ENCODE measurements around the gene PTPRB.

Gene PTPRB

GRCh38 chr12:70637303-70638085 is at the start of gene PTPRB:
PTPRB (minus strand) TSS chr12:70637429; CDS start chr12:70637395, 34 bp downstream.
- Histone ChIP-seq H3K27me3 (ENCODE audit: insufficient read depth, low read depth) (no peaks in the 10 kb centered on the region), H3K9ac (no peak within 1 kb of the TSS), H3K27ac (no peak within 1 kb of the TSS), H4K20me1 (ENCODE audit: insufficient read depth) (no peaks in the 10 kb centered on the region), H3K79me2 (ENCODE audit: insufficient read depth, low read depth) (no peaks in the 10 kb centered on the region), H3K36me3 (ENCODE audit: insufficient read depth) (no peaks in the 10 kb centered on the region), H2AFZ (ENCODE audit: low read depth) (no peak within 1 kb of the TSS), H3K4me3 (IDR thresholded peaks at IDR 0.05; ENCODE audit: insufficient read depth, low read depth, low read length) (no peak within 1 kb of the TSS), H3K4me1 (ENCODE audit: low read depth, poor library complexity, severe bottlenecking) (no peaks in the 10 kb centered on the region), H3K4me2 (no peak within 1 kb of the TSS)
- TF ChIP-seq, protein P1, sequence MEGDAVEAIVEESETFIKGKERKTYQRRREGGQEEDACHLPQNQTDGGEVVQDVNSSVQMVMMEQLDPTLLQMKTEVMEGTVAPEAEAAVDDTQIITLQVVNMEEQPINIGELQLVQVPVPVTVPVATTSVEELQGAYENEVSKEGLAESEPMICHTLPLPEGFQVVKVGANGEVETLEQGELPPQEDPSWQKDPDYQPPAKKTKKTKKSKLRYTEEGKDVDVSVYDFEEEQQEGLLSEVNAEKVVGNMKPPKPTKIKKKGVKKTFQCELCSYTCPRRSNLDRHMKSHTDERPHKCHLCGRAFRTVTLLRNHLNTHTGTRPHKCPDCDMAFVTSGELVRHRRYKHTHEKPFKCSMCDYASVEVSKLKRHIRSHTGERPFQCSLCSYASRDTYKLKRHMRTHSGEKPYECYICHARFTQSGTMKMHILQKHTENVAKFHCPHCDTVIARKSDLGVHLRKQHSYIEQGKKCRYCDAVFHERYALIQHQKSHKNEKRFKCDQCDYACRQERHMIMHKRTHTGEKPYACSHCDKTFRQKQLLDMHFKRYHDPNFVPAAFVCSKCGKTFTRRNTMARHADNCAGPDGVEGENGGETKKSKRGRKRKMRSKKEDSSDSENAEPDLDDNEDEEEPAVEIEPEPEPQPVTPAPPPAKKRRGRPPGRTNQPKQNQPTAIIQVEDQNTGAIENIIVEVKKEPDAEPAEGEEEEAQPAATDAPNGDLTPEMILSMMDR (conservative IDR thresholded peaks at IDR 0.05; ENCODE audit: low read depth, low read length): no peak

DNA sequence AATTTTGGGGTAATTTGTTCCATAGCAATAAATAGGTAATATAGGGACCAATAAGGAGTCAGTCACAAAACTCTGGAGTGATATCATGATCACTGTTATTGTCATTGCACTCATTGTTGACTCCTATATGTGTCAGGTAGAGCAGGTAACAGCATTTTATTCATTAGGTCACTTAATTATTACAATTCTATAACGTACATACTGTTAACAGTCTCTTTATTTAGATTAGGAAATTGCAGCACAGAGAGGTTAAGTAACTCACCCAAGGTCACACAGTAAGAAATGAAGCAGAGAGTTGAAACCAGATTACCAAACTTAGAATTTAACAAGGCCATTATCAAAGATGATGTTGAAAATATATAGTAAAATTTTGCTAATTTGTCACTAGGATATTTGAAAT is 49.7 kb upstream of the PTPRB start:
- no peaks in the 10 kb centered on the region for H3K36me3 ChIP-seq (ENCODE audit: insufficient read depth)
- no peak overlapping the region for H2AFZ ChIP-seq (ENCODE audit: low read depth)
- no peaks in the 10 kb centered on the region for H3K4me1 ChIP-seq (ENCODE audit: low read depth, poor library complexity, severe bottlenecking)
- H3K27me3 ChIP-seq (ENCODE audit: insufficient read depth, low read depth): no peaks in the 10 kb centered on the region
- no peaks in the 10 kb centered on the region for H4K20me1 ChIP-seq (ENCODE audit: insufficient read depth)
- no peak overlapping the region for H3K4me2 ChIP-seq
- TF ChIP-seq, protein P1 (conservative IDR thresholded peaks at IDR 0.05; ENCODE audit: low read depth, low read length): no peak
- H3K79me2 ChIP-seq (ENCODE audit: insufficient read depth, low read depth): no peaks in the 10 kb centered on the region
- H3K9ac ChIP-seq: no peak overlapping the region
- no peak overlapping the region for H3K4me3 ChIP-seq (IDR thresholded peaks at IDR 0.05; ENCODE audit: insufficient read depth, low read depth, low read length)
- no peak overlapping the region for H3K27ac ChIP-seq

DNA sequence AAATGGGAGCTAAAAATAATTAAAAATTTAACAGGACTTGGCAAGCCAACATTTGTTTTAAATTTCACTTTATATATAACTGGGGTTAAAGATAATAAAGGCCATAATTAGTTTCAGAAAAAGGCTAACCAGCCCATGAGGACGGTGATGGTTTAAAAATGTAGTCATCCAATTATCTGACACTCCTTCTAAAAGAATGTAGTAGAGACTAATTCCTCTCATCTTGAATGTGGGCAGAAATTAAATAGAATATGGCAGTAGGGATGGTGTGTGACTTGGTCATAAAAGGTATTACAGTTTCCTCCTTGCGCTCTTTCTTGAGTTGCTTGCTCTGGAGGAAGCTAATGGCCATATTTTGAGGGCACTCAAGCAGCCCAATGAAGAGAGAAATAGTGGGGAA is 49.1 kb upstream of the PTPRB start:
- Histone ChIP-seq H3K27ac (no peak overlapping the region), H3K36me3 (ENCODE audit: insufficient read depth) (no peaks in the 10 kb centered on the region), H3K4me2 (no peak overlapping the region), H2AFZ (ENCODE audit: low read depth) (no peak overlapping the region), H3K4me1 (ENCODE audit: low read depth, poor library complexity, severe bottlenecking) (no peaks in the 10 kb centered on the region), H3K27me3 (ENCODE audit: insufficient read depth, low read depth) (no peaks in the 10 kb centered on the region), H3K79me2 (ENCODE audit: insufficient read depth, low read depth) (no peaks in the 10 kb centered on the region), H3K9ac (no peak overlapping the region), H3K4me3 (IDR thresholded peaks at IDR 0.05; ENCODE audit: insufficient read depth, low read depth, low read length) (no peak overlapping the region), H4K20me1 (ENCODE audit: insufficient read depth) (no peaks in the 10 kb centered on the region)
- TF ChIP-seq, protein P1 (conservative IDR thresholded peaks at IDR 0.05; ENCODE audit: low read depth, low read length): no peak

- Histone ChIP-seq H3K4me2 (no peak overlapping the region), H3K36me3 (ENCODE audit: insufficient read depth) (no peaks in the 10 kb centered on the region), H2AFZ (ENCODE audit: low read depth) (no peak overlapping the region), H3K27me3 (ENCODE audit: insufficient read depth, low read depth) (no peaks in the 10 kb centered on the region), H3K4me3 (IDR thresholded peaks at IDR 0.05; ENCODE audit: insufficient read depth, low read depth, low read length) (no peak overlapping the region), H3K9ac (no peak overlapping the region), H3K79me2 (ENCODE audit: insufficient read depth, low read depth) (no peaks in the 10 kb centered on the region), H4K20me1 (ENCODE audit: insufficient read depth) (no peaks in the 10 kb centered on the region), H3K4me1 (ENCODE audit: low read depth, poor library complexity, severe bottlenecking) (no peaks in the 10 kb centered on the region), H3K27ac (no peak overlapping the region)
- TF ChIP-seq, protein P1 (conservative IDR thresholded peaks at IDR 0.05; ENCODE audit: low read depth, low read length): no peak
Observed at GRCh38 chr12:70683976-70684375, 46.7 kb upstream of the PTPRB start.

All from KMS-11 (cell line).